Fibroblast of skin of abdomen (primary cell): ENCODE results near the gene FAM81A. TPM values are rescaled to one million over a fixed set of nuclear protein-coding genes. Genes with fewer than 3 reads are reported as not detected.
"Not testable (repeated sequence)": the region's sequence is repeated elsewhere in the genome, so short reads cannot be mapped to it uniquely, and the experiment has no call there.

Experiments used
- DNase-seq: peaks from one replicate; pipeline ENCODE4 v3.0.0-alpha.2; 2013
- polyA plus RNA-seq, 2 experiments: library from polyadenylated mRNA; unstranded; fragments of 120-200 nt; gene quantifications; one replicate each; pipeline ENCODE4 v1.2.1, GENCODE V29; 2013; ENCODE audit not compliant: insufficient read length in 2 of 2

FAM81A gene
- polyA plus RNA-seq (2013, experiment 1 of 2; ENCODE audit: insufficient read length), result 0.33 TPM
- 0.41 TPM for polyA plus RNA-seq (2013, experiment 2 of 2; ENCODE audit: insufficient read length)

DNA sequence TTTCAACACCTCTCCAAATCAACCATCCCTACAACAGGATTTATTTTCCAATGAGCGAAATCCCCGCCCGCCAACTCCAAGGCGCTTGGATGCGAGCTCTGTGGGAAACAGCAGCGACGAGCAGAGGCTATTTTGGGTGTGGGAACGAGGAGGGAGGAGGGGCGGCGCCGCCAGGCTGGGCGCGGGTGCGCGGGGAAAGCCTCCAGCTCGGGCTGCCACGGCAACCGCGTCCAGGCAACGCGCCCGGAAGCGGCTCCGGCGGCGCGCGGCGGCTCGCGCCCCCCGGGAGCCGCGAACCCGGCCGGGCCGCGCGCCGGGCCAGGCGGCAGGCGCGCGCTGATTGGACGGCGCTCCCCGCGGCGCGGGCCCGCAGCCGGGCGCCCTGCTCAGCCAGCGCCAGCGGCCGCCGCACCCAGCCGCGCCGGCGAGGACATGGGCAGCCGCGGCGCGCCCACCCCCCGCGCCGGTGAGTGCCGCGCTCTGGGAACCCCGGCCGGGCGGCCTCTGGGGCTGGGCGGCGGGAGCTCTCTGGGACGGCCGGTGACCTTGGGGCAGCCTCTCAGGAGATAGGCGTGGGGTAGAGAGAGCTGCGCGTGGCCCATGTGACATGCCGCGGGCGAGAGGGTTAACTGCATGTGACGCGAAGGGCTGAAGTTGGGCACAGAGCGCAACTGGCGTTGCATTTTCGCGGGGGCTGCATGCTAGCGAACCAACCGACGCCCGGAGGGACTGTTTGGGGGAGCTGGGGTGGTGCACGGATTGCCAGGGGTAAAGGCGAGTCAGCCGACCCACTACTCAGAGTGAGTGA is at the start of gene FAM81A:
Gene FAM81A (plus strand): TSS at position 370 of the 808 bp plus-strand sequence. CDS start 20,441 bp downstream, outside the sequence.
- peak; percentile 69 for DNase-seq

DNA sequence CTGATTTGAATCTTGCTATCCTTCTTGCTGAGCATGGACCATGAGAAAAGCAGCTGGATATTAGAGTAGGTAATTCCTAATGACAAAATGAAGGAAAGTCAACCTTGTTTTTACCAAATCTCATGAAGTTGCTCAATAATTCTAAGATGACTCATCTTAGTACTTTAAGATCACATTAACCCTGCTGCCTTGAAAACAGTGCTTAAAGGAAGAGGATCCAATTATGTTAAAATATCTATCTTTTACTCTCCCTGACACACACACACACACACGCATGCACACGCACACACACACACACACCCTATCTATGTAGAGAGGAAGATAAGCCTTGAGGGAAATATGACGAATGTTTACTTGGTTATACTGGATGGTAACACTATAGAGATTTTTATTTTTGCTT is 49.3 kb upstream of the FAM81A start:
- peak; percentile 36 for DNase-seq

DNA sequence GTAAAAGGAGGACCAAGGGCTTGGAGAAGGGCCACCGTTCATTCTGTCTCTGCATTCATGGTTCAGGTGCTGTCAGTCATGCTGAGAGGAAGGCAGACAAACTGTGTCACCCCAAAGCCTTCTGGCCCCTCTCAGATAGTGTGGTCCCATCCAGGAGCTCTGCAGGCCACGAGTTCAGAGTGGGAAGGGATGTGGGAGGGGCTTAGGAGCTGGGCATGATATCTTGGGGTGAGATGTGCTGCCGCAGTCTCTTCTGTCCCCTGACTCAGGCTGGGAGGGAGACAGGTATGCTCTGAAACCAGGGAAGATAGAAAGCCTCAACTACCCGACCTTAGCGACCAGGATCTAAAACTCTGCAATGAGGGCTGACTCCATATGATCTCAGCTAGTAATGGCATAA is 45.7 kb upstream of the FAM81A start:
- no peak for DNase-seq

DNA sequence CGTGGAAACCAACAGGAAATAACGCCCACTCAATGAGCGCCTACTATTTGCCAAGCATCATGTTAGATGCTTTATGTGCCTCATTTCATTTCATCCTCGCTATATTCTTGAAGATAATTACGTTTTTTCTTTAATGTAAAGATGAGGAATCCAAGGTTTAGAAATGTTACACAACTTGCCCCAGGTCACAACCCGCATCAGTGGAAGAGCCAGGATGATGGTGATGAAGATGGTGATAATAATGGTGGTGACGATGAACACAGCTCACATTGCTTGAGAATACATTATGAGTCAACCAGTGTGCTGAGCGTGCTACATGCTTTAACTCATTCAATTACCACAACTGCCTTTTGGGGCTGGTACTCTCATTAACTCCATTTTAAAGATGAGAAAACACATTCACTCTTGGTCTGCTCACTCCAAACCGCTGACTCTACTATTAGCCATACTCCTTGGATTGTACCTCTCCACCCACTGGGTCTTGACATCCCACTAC is 43.8 kb upstream of the FAM81A start:
- no peak for DNase-seq

DNA sequence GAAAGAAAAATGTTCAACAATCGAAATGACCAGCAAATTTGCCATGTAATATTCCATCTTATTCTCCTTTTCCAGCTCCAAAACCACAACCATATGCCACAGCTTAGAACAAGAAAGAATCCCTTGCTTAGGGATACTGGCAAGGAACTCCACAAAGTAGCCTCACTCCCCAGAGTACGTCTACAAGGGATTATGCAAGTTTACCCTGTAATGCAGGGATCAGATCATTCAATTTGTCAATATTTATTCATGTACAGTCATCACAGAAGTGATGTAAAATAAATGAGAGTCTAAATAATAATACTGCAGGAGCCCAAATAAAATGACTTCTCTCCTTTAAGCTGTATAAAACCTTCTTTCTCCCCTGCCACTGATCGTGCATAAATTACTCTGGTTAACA is 41.8 kb upstream of the FAM81A start:
- no peak for DNase-seq

DNA sequence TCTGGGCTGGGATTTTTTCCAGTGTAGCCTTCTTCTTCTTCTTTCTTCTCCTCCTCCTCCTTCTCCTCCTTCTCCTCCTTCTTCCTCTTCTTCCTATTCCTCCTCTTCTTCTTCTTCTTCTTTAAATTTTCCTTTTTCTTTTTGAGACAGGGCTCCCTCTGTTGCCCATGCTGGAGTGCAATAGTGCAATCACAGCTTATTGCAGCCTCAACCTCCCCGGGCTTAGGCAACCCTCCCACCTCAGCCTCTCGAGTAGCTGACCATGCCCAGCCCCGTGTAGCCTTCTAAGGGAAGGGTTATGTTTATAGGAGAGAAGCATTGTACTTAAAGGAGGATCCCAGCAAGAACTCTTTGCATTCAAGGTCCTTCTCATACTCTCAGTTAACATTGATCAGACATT is 41.3 kb upstream of the FAM81A start:
- DNase-seq, result no peak

DNA sequence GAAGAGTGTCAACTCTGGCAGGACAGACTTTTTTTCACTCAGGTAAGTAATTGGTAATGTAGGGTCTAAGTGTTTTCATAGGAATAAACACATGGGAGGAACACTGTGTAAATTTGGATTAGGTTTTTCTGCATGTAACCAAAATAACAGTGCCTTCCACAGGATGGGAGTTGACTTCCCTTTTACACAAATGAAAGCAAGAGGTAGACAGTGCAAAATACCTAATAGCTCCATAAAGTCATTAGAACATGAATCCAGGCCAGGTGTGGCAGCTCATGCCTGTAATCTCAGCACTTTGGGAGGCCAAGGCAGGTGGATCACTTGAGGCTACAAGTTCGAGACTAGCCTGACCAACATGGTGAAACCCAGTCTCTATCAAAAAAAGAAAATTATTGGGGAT is 39.8 kb upstream of the FAM81A start:
- DNase-seq, result no peak

DNA sequence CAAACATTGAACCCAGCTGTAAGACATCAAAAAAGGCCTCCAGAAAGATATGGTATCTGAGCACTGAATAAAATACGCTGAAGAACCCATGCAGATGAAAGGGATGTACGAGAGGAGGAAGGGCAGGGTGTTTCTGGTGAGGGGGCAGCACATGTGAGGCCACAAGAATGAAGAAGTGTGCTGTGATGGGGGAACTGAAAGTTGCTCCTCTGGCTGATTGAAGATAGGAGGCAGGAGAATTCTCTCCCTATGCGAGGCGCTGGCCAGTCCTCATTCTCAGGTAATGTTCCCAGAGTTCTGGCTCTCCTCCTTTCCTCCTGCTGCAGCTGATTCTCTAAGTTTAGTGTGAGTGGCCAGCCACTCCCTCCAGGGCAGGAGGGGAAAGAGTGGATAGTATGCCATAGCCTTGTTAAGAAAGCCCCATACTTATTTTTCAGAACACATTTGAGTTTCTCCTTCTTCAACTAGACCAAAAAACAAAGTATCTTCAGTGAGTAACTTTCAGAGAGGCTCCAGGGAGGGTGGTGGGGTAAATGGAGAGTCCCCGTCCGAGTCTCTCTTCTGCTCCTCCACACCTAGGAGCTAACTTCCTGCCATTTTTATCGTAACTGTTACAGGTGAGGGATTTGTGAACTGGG is 38.4 kb upstream of the FAM81A start:
- no peak for DNase-seq

DNA sequence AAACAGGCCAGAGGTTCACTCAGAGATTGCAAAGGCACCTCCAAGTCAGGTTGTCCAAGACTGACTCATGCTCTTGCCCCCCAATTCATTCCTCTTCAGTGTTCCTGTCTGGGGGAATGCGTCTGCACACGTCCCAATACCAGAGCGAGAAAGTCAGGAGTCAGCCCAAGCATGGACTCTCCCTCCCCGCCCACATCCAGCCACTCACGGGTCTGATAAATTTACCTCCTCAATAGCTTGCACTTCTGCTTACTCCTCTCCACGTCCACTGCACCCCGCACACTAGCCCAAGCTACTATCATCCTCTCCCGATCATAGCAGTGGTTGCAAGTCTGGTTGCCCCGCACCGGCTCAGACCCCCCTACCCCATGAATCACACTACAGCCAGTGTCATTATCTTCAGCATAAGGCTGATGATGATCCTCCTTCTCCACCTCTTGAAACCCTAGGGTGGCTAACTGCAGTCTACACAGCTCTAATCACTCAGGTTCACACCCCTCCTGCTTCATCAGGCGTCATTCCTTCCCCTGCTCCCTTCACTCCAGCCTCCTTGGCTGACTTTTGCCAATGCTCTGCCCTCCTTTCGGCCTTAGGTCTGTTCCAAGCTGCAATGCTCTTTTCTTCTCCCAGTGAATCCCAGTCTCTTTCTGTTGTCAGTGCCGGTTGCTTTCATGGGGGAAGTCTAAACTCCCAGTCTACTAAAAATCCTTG is 37.7 kb upstream of the FAM81A start:
- DNase-seq, result no peak

DNA sequence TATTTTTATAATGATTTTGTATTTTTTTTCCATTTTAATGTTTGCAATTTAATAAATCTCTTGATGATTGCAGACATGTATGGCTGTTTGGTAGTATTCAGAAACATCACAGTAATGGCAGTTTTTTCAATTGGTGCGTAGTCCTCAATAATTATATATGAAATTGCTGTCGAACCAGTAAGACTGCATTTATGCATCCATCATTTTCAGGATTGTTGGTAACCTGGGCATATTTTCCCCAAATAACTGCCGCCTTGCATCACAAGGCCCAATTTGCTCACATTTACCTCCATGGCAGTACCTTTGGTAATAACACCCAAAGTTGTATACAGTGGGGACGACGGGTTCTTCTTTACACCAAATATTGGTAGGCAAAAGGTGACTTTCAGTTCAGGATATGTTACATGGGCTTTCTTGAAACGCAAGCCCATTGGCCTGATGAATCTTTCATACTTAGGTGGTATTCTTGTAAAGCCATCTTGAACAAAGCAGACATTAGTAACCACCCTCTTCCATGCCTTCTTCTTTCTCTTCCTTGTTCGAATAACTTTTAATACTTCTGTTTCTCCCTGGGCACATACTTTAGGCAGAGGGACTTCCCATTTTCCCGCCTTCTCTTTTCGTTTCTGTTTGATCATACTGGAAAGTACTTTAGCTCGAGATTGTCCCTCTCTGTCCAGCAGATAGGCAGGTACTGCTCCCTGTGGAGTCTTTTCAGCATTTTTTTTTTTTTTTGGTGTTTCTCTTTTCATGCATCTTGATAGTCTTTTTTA is 36.7 kb upstream of the FAM81A start:
- not testable (repeated sequence) for DNase-seq

DNA sequence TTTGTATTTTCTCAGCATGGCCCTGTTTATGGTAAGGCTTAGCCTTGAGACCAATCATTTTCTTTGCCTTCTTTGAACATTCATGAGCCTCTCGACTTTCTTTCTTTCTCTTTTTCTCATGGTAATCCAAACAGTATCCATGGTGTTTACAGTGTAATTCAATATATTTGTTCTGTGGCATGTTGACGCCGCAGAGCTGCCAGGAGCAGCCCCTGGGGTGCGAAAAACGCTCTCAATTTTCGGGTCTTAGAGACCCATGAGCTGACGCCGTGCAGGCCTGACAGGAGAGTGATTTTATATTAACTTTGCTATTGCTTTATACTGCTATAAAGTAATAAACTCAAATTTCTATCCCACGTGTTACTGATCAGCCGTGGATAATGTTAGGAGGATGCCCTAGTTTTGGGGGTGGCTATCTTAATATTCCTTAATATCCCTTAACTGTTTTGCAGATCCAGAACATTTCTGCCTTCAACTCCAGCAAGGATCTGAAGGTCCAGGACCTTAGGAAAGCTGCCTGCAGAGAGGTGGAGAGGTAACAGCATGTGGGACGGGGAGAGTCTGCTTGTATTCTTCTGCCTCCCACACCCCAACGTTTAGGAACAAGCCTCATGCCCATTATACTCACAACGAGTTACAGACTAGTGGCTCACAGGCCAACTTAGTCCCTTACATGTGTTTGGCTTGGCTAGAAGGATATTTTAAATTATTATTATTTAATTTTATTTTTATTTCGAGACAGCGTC is 36.0 kb upstream of the FAM81A start:
- no peak for DNase-seq

DNA sequence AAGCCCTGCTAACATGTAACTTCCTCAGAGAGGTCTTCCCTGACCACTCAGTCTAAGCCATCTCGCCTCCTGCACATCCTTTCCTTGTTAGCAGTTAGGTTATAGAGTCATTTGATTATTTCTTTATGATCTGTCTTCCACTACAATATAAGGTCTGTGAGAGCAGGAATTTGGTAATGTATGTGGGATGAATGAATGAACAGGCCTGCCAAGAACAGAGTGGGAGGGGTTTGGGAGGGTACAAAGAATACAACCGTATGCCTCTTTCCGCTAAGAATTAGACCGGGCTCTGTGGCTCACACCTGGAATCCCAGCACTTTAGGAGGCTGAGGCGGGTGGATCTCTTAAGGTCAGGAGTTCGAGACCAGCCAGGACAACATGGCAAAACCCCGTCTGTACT is 32.9 kb upstream of the FAM81A start:
- no peak for DNase-seq

DNA sequence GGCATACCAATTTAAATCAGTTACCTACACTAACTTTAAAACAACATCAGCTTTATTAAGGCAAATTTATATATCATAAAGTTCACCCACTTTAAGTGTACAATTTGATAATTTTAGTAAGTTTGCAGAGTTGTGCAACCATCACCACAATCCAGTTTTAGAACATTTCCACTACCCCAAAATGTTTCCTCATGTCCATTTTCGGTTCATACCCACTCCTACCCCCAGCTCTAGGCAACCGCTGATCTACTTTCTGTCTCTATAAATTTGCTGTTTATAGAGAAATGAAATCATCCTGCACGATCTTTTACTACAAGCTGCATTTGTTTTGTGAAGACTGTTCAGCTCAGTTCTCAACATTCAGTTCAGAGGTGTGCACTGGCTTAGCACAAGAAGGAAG is 31.5 kb upstream of the FAM81A start:
- DNase-seq, result no peak

DNA sequence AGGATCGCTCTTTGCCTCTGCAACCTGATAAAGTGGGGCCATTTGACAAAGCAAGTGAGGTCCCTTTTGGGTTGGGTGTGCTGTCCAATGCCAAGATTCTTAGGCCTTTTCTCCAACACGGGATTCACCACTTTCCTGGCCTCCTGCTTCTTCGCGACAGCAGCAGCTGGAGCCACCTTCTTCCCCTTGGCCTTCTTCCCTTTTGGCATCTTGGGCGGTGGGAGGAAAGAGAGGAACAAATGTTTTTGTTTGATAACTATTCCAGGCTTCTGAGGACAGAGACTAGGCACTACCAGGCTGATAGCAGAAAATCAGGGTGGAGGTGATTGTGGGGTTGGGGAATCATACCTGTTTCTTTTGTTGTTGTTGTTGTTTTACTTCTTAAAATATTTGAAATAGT is 30.0 kb upstream of the FAM81A start:
- no peak for DNase-seq

DNA sequence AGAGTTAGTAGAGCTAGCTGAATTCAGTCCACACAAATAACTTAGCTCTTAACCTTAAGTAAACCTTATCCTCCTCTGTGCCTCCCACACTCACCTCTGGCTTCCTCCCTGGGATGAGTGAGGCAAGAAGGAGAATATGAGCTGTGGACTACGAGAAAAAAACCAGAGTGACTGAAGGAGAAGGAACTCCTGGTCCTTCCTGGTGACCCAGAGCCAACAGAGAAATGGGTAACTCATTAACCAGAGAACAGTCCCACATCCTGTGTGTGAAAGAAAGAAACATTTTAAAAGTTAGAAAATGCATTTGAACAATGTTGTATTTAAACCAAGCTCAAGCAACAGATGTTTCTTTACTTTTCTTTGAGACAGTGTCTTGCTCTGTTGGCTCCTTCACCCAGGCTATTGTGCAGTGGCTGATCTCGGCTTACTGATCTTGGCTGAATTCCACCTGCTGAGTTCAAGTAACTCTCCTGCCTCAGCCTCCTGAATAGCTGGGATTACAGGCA is 27.5 kb upstream of the FAM81A start:
- no peak for DNase-seq

DNA sequence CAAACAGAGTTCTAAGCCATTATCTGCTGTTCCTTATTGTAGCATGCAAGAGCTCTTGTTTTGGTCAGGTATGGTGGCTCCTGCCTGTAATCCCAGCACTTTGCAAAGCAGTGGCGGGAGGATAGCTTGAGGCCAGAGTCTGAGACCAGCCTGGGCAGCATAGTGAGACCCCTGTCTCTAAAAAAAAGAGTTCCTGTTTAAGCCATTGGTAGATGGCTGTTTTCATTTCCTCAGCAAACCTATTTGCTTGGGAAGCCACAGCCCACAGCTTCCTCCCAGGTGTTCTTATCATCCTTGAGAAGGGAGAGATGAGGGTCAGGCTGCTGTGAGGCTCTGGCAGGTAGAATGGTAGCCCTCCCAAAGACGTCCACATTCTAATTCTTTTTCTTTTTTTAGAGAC is 24.4 kb upstream of the FAM81A start:
- DNase-seq, result no peak

DNA sequence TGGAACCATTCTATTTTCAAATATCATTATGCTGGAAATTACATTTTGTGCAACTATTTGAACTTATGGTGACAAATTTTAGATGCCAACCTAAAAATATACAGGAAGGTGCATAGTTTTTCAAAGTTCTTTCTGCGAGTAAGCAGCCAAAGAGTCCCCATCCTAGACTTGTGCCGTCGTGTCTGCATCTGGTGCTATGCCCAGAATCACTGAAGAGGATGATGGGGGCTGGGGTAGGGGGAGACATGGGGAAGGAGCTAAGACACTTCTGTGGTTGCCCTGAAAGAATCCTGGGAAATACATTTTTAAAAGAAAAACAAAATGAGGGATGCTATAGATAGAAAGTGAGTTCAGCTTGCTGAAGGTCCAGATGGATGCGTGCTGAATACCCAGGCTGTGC is 21.2 kb upstream of the FAM81A start:
- no peak for DNase-seq

DNA sequence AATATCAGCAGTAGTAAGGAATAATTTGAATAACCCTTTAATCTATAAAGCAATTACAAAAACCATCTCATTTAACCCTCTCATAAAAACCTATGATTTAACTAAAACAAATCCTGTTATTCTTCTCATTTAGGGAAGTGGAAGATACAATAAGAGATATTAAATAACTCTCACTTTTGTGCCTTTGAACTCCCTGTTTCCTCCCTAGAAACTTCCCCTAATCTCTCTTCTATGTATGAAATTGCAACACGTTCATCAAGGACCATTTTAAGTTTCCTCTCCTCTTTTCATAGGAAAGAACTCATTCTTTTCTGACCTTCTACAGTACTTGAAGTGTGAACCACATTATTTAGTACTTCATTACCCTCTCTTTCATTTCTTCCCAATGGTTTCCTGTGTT is 18.8 kb upstream of the FAM81A start:
- DNase-seq, result no peak

DNA sequence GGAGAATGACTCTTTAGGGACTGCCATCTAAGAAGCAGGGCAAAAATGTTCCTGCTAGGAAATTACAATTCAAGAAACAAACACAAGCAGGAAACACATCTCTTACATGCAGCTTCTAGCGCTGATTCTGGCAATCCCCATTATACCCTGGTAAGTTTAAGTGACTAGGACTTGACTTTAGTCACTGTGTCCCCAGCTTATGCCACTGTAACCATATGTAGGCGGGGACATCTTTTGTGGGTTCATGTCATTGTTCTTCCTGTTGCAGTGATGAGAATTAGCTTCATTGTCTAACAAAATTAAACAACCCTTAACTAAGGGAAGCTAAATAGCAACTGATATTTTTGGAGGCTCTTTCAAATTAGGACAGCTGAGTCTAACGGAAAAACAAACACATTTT is 17.9 kb upstream of the FAM81A start:
- no peak for DNase-seq

DNA sequence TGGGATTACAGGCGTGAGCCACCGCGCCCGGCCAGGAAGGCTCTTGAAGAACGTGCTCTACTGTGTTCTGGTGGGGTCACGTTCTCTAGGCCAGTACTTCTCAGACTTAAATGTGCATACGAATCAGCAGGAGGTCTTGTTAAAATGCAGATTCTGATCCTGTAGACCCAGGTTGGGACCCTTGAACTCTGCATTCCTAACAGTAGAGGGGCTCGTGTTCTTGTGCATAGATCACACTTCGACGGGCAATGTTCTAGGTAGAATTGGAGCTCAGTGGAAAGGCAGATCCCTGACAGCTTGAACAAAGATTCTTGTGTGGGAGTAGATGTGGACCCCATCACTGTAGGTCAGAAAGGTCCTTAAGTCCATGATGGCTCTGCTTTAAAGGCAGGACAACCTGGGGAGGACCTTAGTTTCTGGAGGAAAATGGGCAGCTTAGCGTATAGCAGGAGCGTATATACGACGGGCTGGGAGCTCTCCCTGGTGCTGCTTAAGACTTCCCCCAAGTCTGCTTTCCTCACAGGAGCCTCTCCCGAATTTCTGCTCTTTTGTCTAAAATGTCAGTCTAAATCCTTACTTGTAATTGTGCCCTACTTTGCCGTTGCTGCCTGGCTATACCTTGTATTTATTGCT is 16.9 kb upstream of the FAM81A start:
- peak; percentile 38 for DNase-seq

DNA sequence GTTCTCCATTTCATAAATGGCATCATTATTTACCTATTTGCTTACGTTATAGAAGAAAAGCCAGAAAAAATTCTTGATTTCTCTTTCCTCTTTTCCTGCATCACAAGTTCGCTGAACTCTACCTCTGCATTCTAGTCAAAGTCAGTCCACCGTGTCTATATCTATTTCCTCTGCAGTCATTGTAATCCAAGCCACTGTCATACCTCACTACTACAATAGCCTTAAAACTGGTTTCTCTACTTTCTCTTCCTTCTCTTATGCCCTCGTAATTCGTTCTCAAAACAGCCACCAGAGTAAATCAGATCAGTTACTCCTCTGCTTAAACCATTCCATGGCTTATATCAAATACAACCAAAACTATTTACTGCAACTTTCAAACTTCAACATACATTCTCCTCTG is 13.4 kb upstream of the FAM81A start:
- DNase-seq, result no peak
